CD8-positive, alpha-beta memory T cell (primary cell): Measurements from ENCODE around the gene UBXN6. TPM values are rescaled to one million over a fixed set of nuclear protein-coding genes. Genes with fewer than 3 reads are reported as not detected.

Source experiments
- CTCF ChIA-PET: fragments of 350-600 bp; sonication (Branson Sonifier 250); formaldehyde crosslinking; loops from one replicate; lab custom pipeline; 2021; ENCODE audit warnings: antibody characterized with exemption; lab: Charles Lee
- POLR2A ChIA-PET: fragments of 350-600 bp; sonication (Branson Sonifier 250); formaldehyde crosslinking; loops from one replicate; lab custom pipeline; 2021; ENCODE audit warnings: antibody characterized with exemption; lab: Charles Lee
- DNase-seq, 5 donors: peaks; one replicate each; pipeline versions ENCODE4 v3.0.0 to v3.0.0-alpha.2; 2020 to 2022; ENCODE audit warnings: mixed read lengths in 1 of 5
- H3K27ac ChIP-seq: one replicate; pipeline ENCODE4 v1.7.0; 2013; ENCODE audit warnings: low read depth, mild to moderate bottlenecking, low read length, moderate library complexity
- H3K27me3 ChIP-seq: 2 replicates; pipeline ENCODE4 v1.7.0; 2013; ENCODE audit warnings: low read length, mild to moderate bottlenecking; ENCODE audit not compliant: insufficient read depth, poor library complexity, severe bottlenecking
- H3K36me3 ChIP-seq: 2 replicates; pipeline ENCODE4 v1.7.0; 2013; ENCODE audit warnings: mild to moderate bottlenecking, low read length, moderate library complexity; ENCODE audit not compliant: insufficient read depth
- H3K4me1 ChIP-seq: 2 replicates; pipeline ENCODE4 v1.7.0; 2013; ENCODE audit warnings: mild to moderate bottlenecking, low read length, moderate library complexity; ENCODE audit not compliant: insufficient read depth
- H3K4me3 ChIP-seq: 2 replicates; pipeline ENCODE4 v1.7.0; 2013; ENCODE audit warnings: mild to moderate bottlenecking, low read length
- H3K9me3 ChIP-seq: 2 replicates; pipeline ENCODE4 v1.7.0; 2013; ENCODE audit warnings: mild to moderate bottlenecking, low read length
- H3K27ac Mint-ChIP-seq, 8 donors: one replicate each; pipeline ENCODE4 v1.8.0; 2020 to 2021; ENCODE audit warnings: mixed read lengths in 8 of 8, mild to moderate bottlenecking in 6 of 8, inconsistent platforms in 3 of 8, moderate library complexity in 3 of 8
- H3K27me3 Mint-ChIP-seq, 2 donors: one replicate each; pipeline ENCODE4 v1.8.0; 2020 to 2021; ENCODE audit warnings: mixed read lengths in 2 of 2, mild to moderate bottlenecking in 1 of 2, moderate library complexity in 1 of 2
- H3K36me3 Mint-ChIP-seq, 3 donors: one replicate each; pipeline ENCODE4 v1.8.0; 2020 to 2021; ENCODE audit warnings: mixed read lengths in 3 of 3, inconsistent platforms in 1 of 3, mild to moderate bottlenecking in 1 of 3
- H3K4me1 Mint-ChIP-seq, 3 donors: one replicate each; pipeline ENCODE4 v1.8.0; 2020 to 2021; ENCODE audit warnings: mixed read lengths in 3 of 3, inconsistent platforms in 1 of 3, mild to moderate bottlenecking in 1 of 3
- H3K4me3 Mint-ChIP-seq, 7 donors: one replicate each; pipeline ENCODE4 v1.8.0; 2020 to 2021; ENCODE audit warnings: mixed read lengths in 7 of 7, mild to moderate bottlenecking in 6 of 7, moderate library complexity in 4 of 7, inconsistent platforms in 2 of 7
- H3K9me3 Mint-ChIP-seq, 5 donors: one replicate each; pipeline ENCODE4 v1.8.0; 2020 to 2022; ENCODE audit warnings: mixed read lengths in 5 of 5, mild to moderate bottlenecking in 3 of 5, moderate library complexity in 2 of 5, inconsistent platforms in 1 of 5
- polyA plus RNA-seq: library from polyadenylated mRNA; unstranded; fragments of 300-500 nt; fragmentation: Illumina TruSeq; gene quantifications from one replicate; pipeline ENCODE4 v1.2.3, GENCODE V29; 2021
- total RNA-seq, 2 experiments: library from RNA; stranded (reverse); gene quantifications; one replicate each; pipeline ENCODE4 v1.2.3, GENCODE V29; 2021

The UBXN6 gene
- total and polyA plus RNA-seq, 3 experiments from 2014 or later: 5.2 to 60.0 (median 56.6) TPM

GRCh38 chr19:4449639-4450028, 8.0 kb downstream of the UBXN6 start:
- no peaks in the 10 kb centered on the region for H3K9me3 Mint-ChIP-seq
- Histone ChIP-seq H3K4me3 (no peak overlapping the region), H3K27me3 (no peaks in the 10 kb centered on the region), H3K4me1 (no peaks in the 10 kb centered on the region), H3K9me3 (no peaks in the 10 kb centered on the region), H3K36me3 (peaks cover 3% of the 10 kb centered on the region), H3K27ac (no peak overlapping the region)
- no peaks in the 10 kb centered on the region for H3K27me3 Mint-ChIP-seq
- CTCF ChIA-PET: interaction anchor here (1.0 to 1.8 kb wide), 2 partner anchors 49 to 80 kb away, joined by 3 read pairs; partner anchors contain the start of gene SH3GL1
- peaks cover 0 to 71% (median 5%) of the 10 kb centered on the region in 3 donors for H3K36me3 Mint-ChIP-seq
- POLR2A ChIA-PET: no interaction called here
- peak overlapping the region in 1 of 8 donors; percentile 7 for H3K27ac Mint-ChIP-seq
- no peak overlapping the region for H3K4me3 Mint-ChIP-seq
- H3K4me1 Mint-ChIP-seq: peaks cover 0 to 4% (median under 1%) of the 10 kb centered on the region in 3 donors
- no peak for DNase-seq

DNA sequence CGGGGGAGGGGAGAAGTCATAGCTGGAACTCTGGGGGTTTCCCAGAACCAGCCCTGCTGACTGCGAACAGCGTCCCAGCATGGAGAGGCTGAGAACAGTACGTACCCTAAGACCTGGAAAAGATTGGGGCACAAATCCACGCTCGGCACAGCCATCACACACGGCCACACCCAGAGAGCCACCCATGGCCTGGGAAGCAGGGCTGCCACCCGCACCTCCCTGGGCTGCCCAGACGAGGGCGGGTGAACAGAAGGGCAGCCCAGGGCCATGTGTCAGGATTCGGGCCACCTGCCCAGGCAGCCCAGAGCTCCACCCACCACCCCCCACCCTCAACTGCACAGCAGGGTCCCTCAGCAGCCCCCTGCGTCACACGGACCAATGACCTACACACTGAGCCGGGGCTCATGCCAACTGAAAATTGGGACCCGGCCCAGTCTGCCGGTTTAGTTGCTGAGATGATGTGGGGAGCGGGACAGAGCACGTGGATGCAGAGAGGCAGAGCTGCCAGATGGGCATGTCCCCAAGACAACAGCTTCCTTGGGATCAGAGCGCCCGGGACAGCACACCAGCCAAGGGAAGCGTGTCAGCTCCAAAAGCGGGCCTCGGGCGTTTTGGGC, 8.5 kb downstream of the UBXN6 start:
- Histone ChIP-seq H3K4me1 (no peaks in the 10 kb centered on the region), H3K27me3 (no peaks in the 10 kb centered on the region), H3K36me3 (peaks cover 3% of the 10 kb centered on the region), H3K4me3 (no peak overlapping the region), H3K27ac (no peak overlapping the region), H3K9me3 (no peaks in the 10 kb centered on the region)
- CTCF ChIA-PET: interaction anchor here (1.0 to 1.8 kb wide), 2 partner anchors 49 to 79 kb away, joined by 3 read pairs; partner anchors contain the start of gene SH3GL1
- Mint-ChIP-seq H3K36me3 (peaks cover 0 to 74% (median 5%) of the 10 kb centered on the region in 3 donors), H3K27me3 (no peaks in the 10 kb centered on the region), H3K4me3 (no peak overlapping the region), H3K4me1 (peaks cover 0 to 4% (median 0%) of the 10 kb centered on the region in 3 donors), H3K9me3 (no peaks in the 10 kb centered on the region), H3K27ac (no peak overlapping the region)
- DNase-seq: no peak
- POLR2A ChIA-PET: no interaction called here

GRCh38 chr19:4448147-4448985, 9.2 kb downstream of the UBXN6 start:
- H3K27me3 Mint-ChIP-seq: no peaks in the 10 kb centered on the region
- no peaks in the 10 kb centered on the region for H3K27me3 ChIP-seq
- H3K36me3 Mint-ChIP-seq: peaks cover 0 to 73% (median 5%) of the 10 kb centered on the region in 3 donors
- H3K4me3 ChIP-seq: no peak overlapping the region
- ChIA-PET CTCF (no interaction called here), POLR2A (no interaction called here)
- peaks cover 3% of the 10 kb centered on the region for H3K36me3 ChIP-seq
- H3K4me3 Mint-ChIP-seq: no peak overlapping the region
- H3K9me3 Mint-ChIP-seq: no peaks in the 10 kb centered on the region
- DNase-seq: no peak
- peaks cover 0 to 4% (median 0%) of the 10 kb centered on the region in 3 donors for H3K4me1 Mint-ChIP-seq
- no peaks in the 10 kb centered on the region for H3K4me1 ChIP-seq
- H3K27ac Mint-ChIP-seq: peak overlapping the region in 1 of 8 donors; percentile 27
- H3K27ac ChIP-seq: no peak overlapping the region
- H3K9me3 ChIP-seq: no peaks in the 10 kb centered on the region

DNA sequence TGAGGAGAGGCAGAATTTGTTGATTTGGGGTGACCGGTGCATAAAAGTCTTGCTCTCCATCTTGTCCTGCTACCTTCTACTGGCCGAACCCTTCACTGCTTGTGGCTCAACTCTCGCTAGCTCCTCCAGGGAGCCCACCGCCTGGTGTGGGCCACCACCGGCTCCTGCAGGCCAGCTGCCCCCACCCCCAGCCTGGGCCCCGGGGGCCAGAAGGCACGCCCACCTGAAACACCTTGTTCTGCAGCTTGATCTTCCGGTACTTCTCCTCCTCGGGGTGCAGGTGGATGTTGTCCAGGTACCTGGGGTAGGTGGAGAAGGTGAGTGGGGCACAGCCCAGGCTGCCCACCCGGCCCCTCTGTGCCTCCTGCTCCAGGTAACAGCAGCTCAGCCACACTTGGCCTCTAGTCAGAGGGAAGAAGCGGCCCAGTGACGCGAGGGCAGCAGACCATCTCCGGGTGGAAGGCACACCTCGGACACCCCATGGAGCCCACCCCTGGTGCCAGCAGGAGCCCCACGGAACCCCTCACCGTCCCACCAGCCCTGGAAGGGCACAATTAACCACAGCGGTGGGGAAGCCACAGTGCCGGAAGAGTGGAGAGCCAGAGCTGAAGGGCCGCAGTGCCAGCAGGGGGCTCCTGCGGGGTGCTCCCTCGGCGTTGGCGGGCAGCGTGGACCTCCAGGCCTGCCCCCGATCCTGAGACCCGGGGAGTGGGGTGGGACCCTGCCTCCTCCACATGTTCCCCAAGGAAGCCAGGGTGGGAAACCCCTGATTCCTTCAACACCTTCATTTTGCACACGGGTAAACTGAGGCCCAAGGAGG, 10.1 kb downstream of the UBXN6 start:
- no peak overlapping the region for H3K4me3 ChIP-seq
- ChIA-PET POLR2A (no interaction called here), CTCF (no interaction called here)
- no peaks in the 10 kb centered on the region for H3K27me3 ChIP-seq
- H3K4me1 Mint-ChIP-seq: peaks cover 0 to 4% (median 0%) of the 10 kb centered on the region in 3 donors
- peaks cover 0 to 66% (median 5%) of the 10 kb centered on the region in 3 donors for H3K36me3 Mint-ChIP-seq
- H3K9me3 ChIP-seq: no peaks in the 10 kb centered on the region
- no peaks in the 10 kb centered on the region for H3K4me1 ChIP-seq
- H3K36me3 ChIP-seq: peaks cover 3% of the 10 kb centered on the region
- no peak overlapping the region for H3K27ac ChIP-seq
- H3K27me3 Mint-ChIP-seq: no peaks in the 10 kb centered on the region
- H3K4me3 Mint-ChIP-seq: no peak overlapping the region
- no peak for DNase-seq
- no peak overlapping the region for H3K27ac Mint-ChIP-seq
- no peaks in the 10 kb centered on the region for H3K9me3 Mint-ChIP-seq

DNA sequence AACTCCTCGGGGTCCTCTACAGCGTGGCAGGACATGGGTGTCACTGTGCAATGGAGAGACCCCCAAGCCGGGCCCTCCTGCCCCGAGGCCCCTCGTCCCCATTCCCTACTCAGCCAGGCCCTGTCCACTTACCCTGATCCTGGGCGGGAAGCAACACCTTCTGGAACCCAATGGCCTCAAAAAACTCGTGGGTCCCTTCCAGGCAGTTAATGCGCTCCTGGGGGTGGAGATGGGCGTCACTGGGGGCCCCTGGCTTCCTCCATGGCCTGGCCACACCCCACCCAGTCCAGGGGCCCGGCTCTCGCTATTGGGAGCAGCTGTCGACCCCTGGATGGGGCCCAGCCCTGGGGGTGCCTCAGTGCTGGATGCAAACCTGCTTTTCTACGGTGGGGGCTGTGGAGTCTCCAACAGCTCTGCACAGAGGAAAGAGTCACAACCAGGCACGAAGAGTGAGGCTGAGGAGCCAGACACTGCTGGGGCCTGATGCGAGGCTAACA, 10.8 kb downstream of the UBXN6 start:
- no peak for DNase-seq
- ChIA-PET CTCF (no interaction called here), POLR2A (no interaction called here)
- H3K36me3 ChIP-seq: peaks cover 3% of the 10 kb centered on the region
- no peaks in the 10 kb centered on the region for H3K27me3 ChIP-seq
- Mint-ChIP-seq H3K4me3 (no peak overlapping the region), H3K27ac (no peak overlapping the region), H3K36me3 (peaks cover 0 to 59% (median 5%) of the 10 kb centered on the region in 3 donors), H3K27me3 (no peaks in the 10 kb centered on the region), H3K9me3 (no peaks in the 10 kb centered on the region), H3K4me1 (peaks cover 0 to 5% (median 4%) of the 10 kb centered on the region in 3 donors)
- H3K4me1 ChIP-seq: no peaks in the 10 kb centered on the region
- no peak overlapping the region for H3K4me3 ChIP-seq
- H3K9me3 ChIP-seq: no peaks in the 10 kb centered on the region
- H3K27ac ChIP-seq: no peak overlapping the region

GRCh38 chr19:4445963-4446703, 11.5 kb downstream of the UBXN6 start:
- H3K9me3 Mint-ChIP-seq: no peaks in the 10 kb centered on the region
- no peak overlapping the region for H3K4me3 ChIP-seq
- no peak overlapping the region for H3K4me3 Mint-ChIP-seq
- CTCF ChIA-PET: no interaction called here
- H3K27me3 ChIP-seq: no peaks in the 10 kb centered on the region
- no peak for DNase-seq
- H3K27ac Mint-ChIP-seq: no peak overlapping the region
- peaks cover 0 to 53% (median 5%) of the 10 kb centered on the region in 3 donors for H3K36me3 Mint-ChIP-seq
- H3K27me3 Mint-ChIP-seq: no peaks in the 10 kb centered on the region
- peaks cover 3% of the 10 kb centered on the region for H3K36me3 ChIP-seq
- H3K9me3 ChIP-seq: no peaks in the 10 kb centered on the region
- no peak overlapping the region for H3K27ac ChIP-seq
- no peaks in the 10 kb centered on the region for H3K4me1 ChIP-seq
- peaks cover 0 to 5% (median 4%) of the 10 kb centered on the region in 3 donors for H3K4me1 Mint-ChIP-seq
- POLR2A ChIA-PET: interaction anchor here (0.5 kb wide), 1 partner anchor 27 kb away, joined by 7 read pairs; no protein-coding TSS in a partner anchor
